Stimulated activated naive CD8-positive, alpha-beta T cell treated with anti-CD3 and anti-CD28 coated beads, Interleukin-15, amount 100 ng/mL, for 72 hours (primary cell): Measurements from ENCODE around the gene TCF15.

Experiments used
- ATAC-seq: fragments of 150-1000 bp; cut with Tn5 transposase; 2 replicates; pipeline ENCODE4 v1.10.0; 2021; ENCODE audit warnings: mild to moderate bottlenecking, moderate library complexity
- DNase-seq, 2 donors: peaks; one replicate each; pipeline ENCODE4 v3.0.0; 2021 to 2022
- H3K27ac Mint-ChIP-seq, 2 donors: one replicate each; pipeline ENCODE4 v1.8.0; 2022; ENCODE audit warnings: mild to moderate bottlenecking in 2 of 2, mixed read lengths in 2 of 2, moderate library complexity in 2 of 2
- H3K27me3 Mint-ChIP-seq: one replicate; pipeline ENCODE4 v1.8.0; 2022; ENCODE audit warnings: mixed read lengths
- H3K4me1 Mint-ChIP-seq: one replicate; pipeline ENCODE4 v1.8.0; 2022; ENCODE audit warnings: mild to moderate bottlenecking, mixed read lengths
- H3K4me3 Mint-ChIP-seq, 2 donors: one replicate each; pipeline ENCODE4 v1.8.0; 2022; ENCODE audit warnings: mild to moderate bottlenecking in 2 of 2, mixed read lengths in 2 of 2, moderate library complexity in 1 of 2
- H3K9me3 Mint-ChIP-seq, 2 donors: one replicate each; pipeline ENCODE4 v1.8.0; 2022; ENCODE audit warnings: mixed read lengths in 2 of 2

Gene TCF15, protein sequence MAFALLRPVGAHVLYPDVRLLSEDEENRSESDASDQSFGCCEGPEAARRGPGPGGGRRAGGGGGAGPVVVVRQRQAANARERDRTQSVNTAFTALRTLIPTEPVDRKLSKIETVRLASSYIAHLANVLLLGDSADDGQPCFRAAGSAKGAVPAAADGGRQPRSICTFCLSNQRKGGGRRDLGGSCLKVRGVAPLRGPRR

DNA sequence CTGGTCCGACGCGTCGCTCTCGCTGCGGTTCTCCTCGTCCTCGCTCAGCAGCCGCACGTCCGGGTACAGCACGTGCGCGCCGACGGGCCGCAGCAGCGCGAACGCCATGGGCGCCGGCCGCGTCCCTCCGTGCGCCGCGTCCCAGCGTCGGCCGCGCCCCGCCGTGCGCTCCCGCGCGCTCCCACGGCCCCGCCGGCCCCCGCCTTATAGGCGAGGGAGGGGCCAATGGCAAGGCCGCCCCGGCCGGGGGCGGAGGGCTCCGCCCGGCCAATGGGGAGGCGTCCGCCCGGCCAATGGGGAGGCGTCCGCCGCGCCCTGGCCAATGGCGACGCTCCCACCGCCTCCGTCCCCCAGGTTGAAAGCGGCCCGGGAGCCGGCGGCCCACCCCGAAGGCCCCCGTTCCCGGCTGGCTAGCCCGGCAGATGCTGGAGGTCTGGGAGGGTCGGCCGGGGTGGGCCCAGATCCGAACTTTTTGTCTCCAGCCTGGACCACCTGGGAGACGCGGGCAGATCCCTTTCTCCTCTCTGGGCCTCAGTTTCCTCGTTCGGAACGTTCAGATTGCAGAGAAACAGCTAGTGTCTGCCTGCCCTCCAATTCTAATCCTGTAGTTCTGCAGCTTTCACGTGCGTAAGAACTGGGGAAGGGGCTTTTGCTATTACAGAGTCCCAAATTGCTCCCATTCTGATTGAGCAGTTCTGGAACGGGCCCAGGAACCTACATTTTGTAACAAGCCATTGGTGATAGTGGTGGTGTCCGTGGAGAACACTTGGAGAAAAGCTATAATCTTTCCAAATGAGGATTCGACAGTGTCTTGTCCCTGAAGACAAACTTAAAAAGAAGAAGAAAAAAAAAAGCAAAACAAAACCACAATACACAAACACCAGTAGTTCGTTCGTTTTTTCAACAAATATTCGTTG lies at the start of gene TCF15:
Gene TCF15 (minus strand): TSS at position 180 of the 917 bp plus-strand sequence. CDS start 72 bp downstream, at position 108.
- ATAC-seq (peak; percentile 70), DNase-seq (peak in 1 of 2 donors; percentile 22)
- peak within 1 kb of the TSS; percentile 31 to 45 for H3K4me3 Mint-ChIP-seq
- H3K27me3 Mint-ChIP-seq, result peaks cover 72% of the 10 kb centered on the region
- no peak within 1 kb of the TSS for H3K27ac Mint-ChIP-seq
- H3K4me1 Mint-ChIP-seq, result peaks cover 15% of the 10 kb centered on the region
- H3K9me3 Mint-ChIP-seq, result no peaks in the 10 kb centered on the region

GRCh38 chr20:658731-659291 lies 48.7 kb upstream of the TCF15 start:
- peaks cover 75% of the 10 kb centered on the region for H3K27me3 Mint-ChIP-seq
- peaks cover 15% of the 10 kb centered on the region for H3K4me1 Mint-ChIP-seq
- no peak overlapping the region for H3K4me3 Mint-ChIP-seq
- H3K9me3 Mint-ChIP-seq, result no peaks in the 10 kb centered on the region
- no peak for ATAC-seq
- no peak overlapping the region for H3K27ac Mint-ChIP-seq
- no peak for DNase-seq

GRCh38 chr20:658202-658601 lies 48.1 kb upstream of the TCF15 start:
- Mint-ChIP-seq H3K27me3 (peaks cover 69% of the 10 kb centered on the region), H3K9me3 (no peaks in the 10 kb centered on the region), H3K27ac (no peak overlapping the region), H3K4me3 (no peak overlapping the region), H3K4me1 (peaks cover 14% of the 10 kb centered on the region)
- ATAC-seq, result no peak
- no peak for DNase-seq

DNA sequence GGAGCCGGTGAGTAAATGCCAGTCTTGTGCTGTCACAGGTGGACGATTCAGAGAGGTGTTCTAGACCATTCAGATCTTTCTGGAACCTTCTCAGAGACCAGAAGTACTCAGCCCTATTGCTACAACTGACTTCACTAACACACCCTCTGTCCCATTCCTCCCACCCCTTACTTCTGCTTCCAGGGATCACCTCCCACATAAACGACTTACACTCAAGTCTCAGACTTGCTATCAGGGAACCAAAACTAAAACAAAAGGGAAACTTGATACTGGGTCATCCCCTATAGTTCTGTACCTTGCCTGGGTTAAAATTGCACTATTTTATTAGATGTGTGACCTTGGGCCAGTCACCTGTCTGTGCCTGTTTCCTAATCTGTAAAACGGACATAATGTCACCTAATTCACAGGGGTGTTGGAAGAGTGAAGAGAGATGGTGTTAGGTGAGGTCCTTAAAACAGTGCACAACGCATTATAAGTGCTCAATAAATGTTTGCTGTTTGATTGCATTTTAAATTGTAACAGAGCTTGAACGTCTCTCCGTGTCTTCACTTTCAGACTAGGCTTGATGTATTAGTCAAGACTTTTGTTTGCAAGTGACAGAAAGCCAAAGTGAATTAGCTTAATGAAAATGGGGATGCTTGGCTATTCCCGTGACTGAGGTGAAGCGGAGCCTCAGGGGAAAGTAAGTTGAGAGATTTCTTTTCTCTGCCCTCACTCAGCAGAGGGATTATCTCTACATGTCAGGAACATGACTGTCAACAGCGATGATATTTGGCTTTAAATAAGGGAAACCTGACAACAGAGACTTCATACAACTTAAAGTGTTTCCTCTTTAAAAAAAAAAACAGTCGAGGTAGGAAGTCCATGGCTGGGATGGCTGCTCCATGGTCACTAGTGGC lies 45.9 kb upstream of the TCF15 start:
- no peak for ATAC-seq
- H3K4me3 Mint-ChIP-seq, result no peak overlapping the region
- DNase-seq, result no peak
- peaks cover 47% of the 10 kb centered on the region for H3K27me3 Mint-ChIP-seq
- no peaks in the 10 kb centered on the region for H3K9me3 Mint-ChIP-seq
- peaks cover 22% of the 10 kb centered on the region for H3K4me1 Mint-ChIP-seq
- H3K27ac Mint-ChIP-seq, result no peak overlapping the region

- peak overlapping the region in 1 of 2 donors; percentile 20 for H3K4me3 Mint-ChIP-seq
- H3K9me3 Mint-ChIP-seq, result no peaks in the 10 kb centered on the region
- H3K27ac Mint-ChIP-seq, result no peak overlapping the region
- H3K4me1 Mint-ChIP-seq, result peaks cover 28% of the 10 kb centered on the region
- H3K27me3 Mint-ChIP-seq, result peaks cover 38% of the 10 kb centered on the region
- ATAC-seq (no peak), DNase-seq (no peak)
These were observed 44.3 kb upstream of the TCF15 start for GRCh38 chr20:654417-654750.

DNA sequence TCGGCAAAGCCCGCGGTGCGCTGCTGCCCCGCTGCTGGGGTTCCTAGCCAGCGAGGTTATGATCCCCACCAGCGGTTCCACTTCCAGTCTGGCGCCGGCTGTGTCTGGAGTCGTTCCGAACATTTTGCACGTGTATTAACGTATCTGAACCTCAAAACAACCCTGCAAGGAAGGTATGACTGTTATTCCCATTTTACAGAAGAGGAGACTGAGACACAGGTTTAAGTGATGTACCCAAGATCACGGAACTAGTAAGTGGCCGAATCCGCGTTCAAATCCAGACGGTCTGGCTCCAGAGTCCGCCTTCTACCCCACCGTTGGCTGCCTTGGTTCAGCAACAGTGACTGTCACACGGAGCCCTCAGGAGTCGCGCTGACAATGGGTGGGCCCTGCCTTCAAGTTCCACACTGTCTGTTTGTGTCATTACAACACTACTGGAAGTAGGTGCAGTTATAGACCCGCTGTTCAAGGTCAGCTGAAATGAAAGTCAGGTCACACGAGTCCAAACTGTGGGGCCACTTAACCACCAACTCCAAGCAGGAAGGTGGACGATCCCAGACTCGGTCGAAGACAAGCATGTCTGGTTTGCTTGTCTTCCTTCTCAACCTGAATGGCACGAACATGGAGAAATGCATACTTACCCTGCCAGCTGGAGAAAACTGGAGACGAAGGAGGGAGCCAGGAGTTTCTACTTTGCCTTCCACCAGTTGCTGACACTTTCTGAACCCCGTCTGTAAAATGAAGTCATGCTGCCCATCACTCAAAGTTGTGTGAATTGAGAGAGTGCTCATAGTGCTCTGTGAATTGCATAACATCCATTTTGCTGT lies 43.7 kb upstream of the TCF15 start:
- Mint-ChIP-seq H3K4me3 (peak overlapping the region; percentile 69 to 80), H3K4me1 (peaks cover 28% of the 10 kb centered on the region), H3K9me3 (no peaks in the 10 kb centered on the region), H3K27me3 (peaks cover 36% of the 10 kb centered on the region), H3K27ac (peak overlapping the region in 1 of 2 donors; percentile 44)
- DNase-seq, result no peak
- peak; percentile 5 for ATAC-seq

DNA sequence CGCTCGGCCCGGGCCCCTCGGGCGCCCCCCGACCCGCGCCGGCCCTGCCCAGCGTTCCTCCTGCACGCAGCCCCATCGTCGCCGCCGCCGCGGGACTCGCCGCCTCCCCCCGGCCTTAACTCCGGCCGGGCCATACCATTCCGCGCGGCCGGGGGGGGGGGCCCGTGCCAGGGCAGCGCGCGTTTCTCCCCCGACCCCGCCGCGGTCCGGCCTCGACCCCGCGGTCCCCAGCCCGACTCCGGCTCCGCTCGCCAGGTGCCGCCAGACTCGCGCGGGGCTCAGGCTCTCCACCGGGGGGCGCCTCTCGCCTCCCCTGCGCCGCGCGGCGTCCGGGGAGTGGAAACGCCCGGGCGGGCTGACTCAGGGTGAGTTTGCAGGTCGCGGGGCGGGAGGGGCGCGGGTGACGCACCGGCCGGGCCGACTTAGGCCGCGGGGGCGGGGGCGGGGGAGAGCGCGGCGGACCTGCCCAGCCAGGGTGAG lies 43.0 kb upstream of the TCF15 start, which contains the start of gene SRXN1:
Gene SRXN1 (minus strand): TSS at position 91 of the 480 bp plus-strand sequence. CDS start 15 bp downstream, at position 76.
- H3K4me1 Mint-ChIP-seq, result peaks cover 28% of the 10 kb centered on the region
- H3K4me3 Mint-ChIP-seq, result peak within 1 kb of the TSS; percentile 79 to 82
- DNase-seq, result peak; percentile 83 to 86
- H3K27ac Mint-ChIP-seq, result peak within 1 kb of the TSS; percentile 54 to 86
- H3K9me3 Mint-ChIP-seq, result no peaks in the 10 kb centered on the region
- peak; percentile 91 for ATAC-seq
- peaks cover 29% of the 10 kb centered on the region for H3K27me3 Mint-ChIP-seq

DNA sequence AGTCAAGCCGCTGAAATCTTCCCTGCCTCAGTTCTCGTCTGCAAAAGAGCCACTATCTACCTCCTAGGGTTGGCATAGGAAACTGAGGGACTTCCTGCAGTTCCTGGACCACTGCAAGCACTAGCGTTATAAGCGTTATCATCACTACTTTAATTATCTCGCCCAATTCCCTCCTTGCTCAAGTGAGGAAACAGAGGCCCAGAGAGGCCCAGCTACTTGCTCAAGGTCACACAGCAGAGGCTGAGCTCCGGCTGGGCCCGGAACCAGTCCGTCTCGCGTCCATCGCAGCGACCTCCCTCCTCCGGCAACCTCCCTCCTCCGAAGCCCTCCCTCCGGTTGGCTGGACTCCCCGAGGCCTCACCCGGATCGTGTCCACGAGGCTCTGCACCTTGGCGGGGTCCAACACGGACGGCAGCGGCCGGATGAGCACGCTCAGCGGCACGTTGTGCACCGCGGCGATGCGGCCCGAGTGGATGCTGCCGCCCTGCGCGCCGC lies 42.6 kb upstream of the TCF15 start:
- peak; percentile 22 for ATAC-seq

GRCh38 chr20:651713-652614 lies 41.9 kb upstream of the TCF15 start:
- H3K9me3 Mint-ChIP-seq, result no peaks in the 10 kb centered on the region
- H3K27me3 Mint-ChIP-seq, result peaks cover 19% of the 10 kb centered on the region
- no peak for DNase-seq
- no peak for ATAC-seq
- peaks cover 28% of the 10 kb centered on the region for H3K4me1 Mint-ChIP-seq
- H3K4me3 Mint-ChIP-seq, result peak overlapping the region; percentile 79 to 82
- H3K27ac Mint-ChIP-seq, result peak overlapping the region; percentile 54 to 86

More for the DNA sequence above, 42.6 kb upstream of the TCF15 start:
- no peak for DNase-seq
- H3K4me1 Mint-ChIP-seq, result peaks cover 28% of the 10 kb centered on the region
- H3K9me3 Mint-ChIP-seq, result no peaks in the 10 kb centered on the region
- peak overlapping the region; percentile 54 to 86 for H3K27ac Mint-ChIP-seq
- peak overlapping the region; percentile 79 to 82 for H3K4me3 Mint-ChIP-seq
- peaks cover 24% of the 10 kb centered on the region for H3K27me3 Mint-ChIP-seq

- no peak for ATAC-seq
- DNase-seq, result no peak
- H3K27ac Mint-ChIP-seq, result no peak overlapping the region
These were observed 40.8 kb upstream of the TCF15 start for GRCh38 chr20:650954-651353.

GRCh38 chr20:650281-650680 lies 40.2 kb upstream of the TCF15 start:
- H3K4me3 Mint-ChIP-seq, result no peak overlapping the region
- no peaks in the 10 kb centered on the region for H3K9me3 Mint-ChIP-seq
- H3K27me3 Mint-ChIP-seq, result peaks cover 12% of the 10 kb centered on the region
- H3K27ac Mint-ChIP-seq, result no peak overlapping the region
- ATAC-seq, result no peak
- H3K4me1 Mint-ChIP-seq, result peaks cover 33% of the 10 kb centered on the region
- DNase-seq, result no peak

More at GRCh38 chr20:650954-651353, 40.8 kb upstream of the TCF15 start:
- peaks cover 28% of the 10 kb centered on the region for H3K4me1 Mint-ChIP-seq
- no peak overlapping the region for H3K4me3 Mint-ChIP-seq
- peaks cover 19% of the 10 kb centered on the region for H3K27me3 Mint-ChIP-seq
- H3K9me3 Mint-ChIP-seq, result no peaks in the 10 kb centered on the region

GRCh38 chr20:647479-648019 lies 37.4 kb upstream of the TCF15 start:
- DNase-seq, result no peak
- Mint-ChIP-seq H3K27me3 (peaks cover 20% of the 10 kb centered on the region), H3K4me3 (no peak overlapping the region), H3K4me1 (peaks cover 29% of the 10 kb centered on the region), H3K27ac (no peak overlapping the region), H3K9me3 (no peaks in the 10 kb centered on the region)
- no peak for ATAC-seq

- H3K27me3 Mint-ChIP-seq, result peaks cover 20% of the 10 kb centered on the region
- H3K9me3 Mint-ChIP-seq, result no peaks in the 10 kb centered on the region
- no peak for DNase-seq
- no peak overlapping the region for H3K27ac Mint-ChIP-seq
- no peak overlapping the region for H3K4me3 Mint-ChIP-seq
- no peak for ATAC-seq
- peaks cover 22% of the 10 kb centered on the region for H3K4me1 Mint-ChIP-seq
These were observed 36.7 kb upstream of the TCF15 start for GRCh38 chr20:646868-647233.
